K562 (cell line): ENCODE results near the gene RAD50. TPM values are rescaled to one million over a fixed set of nuclear protein-coding genes. Genes with fewer than 3 reads are reported as not detected.

Experiments used
- ATAC-seq: fragments of 200-7000 bp; cut with Tn5 transposase; 3 replicates; pipeline ENCODE4 v1.9.1; 2020; ENCODE audit warnings: moderate library complexity
- BruUV-seq: library from RNA; stranded (reverse); fragments of 400-500 nt; replicated peaks from 2 replicates; lab custom pipeline; 2021; lab: Mats Ljungman, UMichigan
- CTCF ChIA-PET: fragments of 300-600 bp; formaldehyde crosslinking; extraction: SDS; loops from one replicate; lab custom pipeline; 2021; ENCODE audit warnings: low intra/inter-chr PET ratio; lab: Yijun Ruan, JAX
- POLR2A ChIA-PET: fragments of 300-600, 350-650 bp; sonication (Branson Sonifier 250); formaldehyde crosslinking; extraction: SDS; loops from one replicate; lab custom pipeline; 2021; ENCODE audit warnings: antibody characterized with exemption, inconsistent platforms; lab: Yijun Ruan, JAX
- DNase-seq, 4 experiments: peaks; one replicate each; pipeline versions ENCODE4 v3.0.0 to v3.0.0-alpha.2; 2011 to 2018; ENCODE audit warnings: low spot score in 3 of 4, mixed read lengths in 3 of 4; ENCODE audit errors: extremely low read depth in 1 of 4
- FAIRE-seq: peaks from 2 replicates; lab custom pipeline; 2011; peaks lifted over from hg19 to GRCh38; lab: Jason Lieb, UNC
- H2AFZ ChIP-seq: 2 replicates; pipeline ENCODE4 v1.6.0; 2011; ENCODE audit warnings: low read depth, low read length, control low read depth, inconsistent platforms
- H3K27ac ChIP-seq: fragments of 200-600 bp; 3 replicates; pipeline ENCODE4 v1.8.0; 2011; ENCODE audit warnings: low read depth, mild to moderate bottlenecking, control low read depth, inconsistent platforms, low read length, moderate library complexity, mixed read lengths; ENCODE audit errors: extremely low read depth
- H3K27me3 ChIP-seq, 2 experiments: fragments of 300-600 bp in 1 of 2; 2 replicates in 1 of 2; 3 replicates in 1 of 2; pipeline versions ENCODE4 v1.6.0 to v1.8.0; 2011; ENCODE audit warnings: inconsistent platforms in 2 of 2, low read length in 2 of 2, mild to moderate bottlenecking in 1 of 2, mixed read lengths in 1 of 2, moderate library complexity in 1 of 2; ENCODE audit not compliant: control insufficient read depth in 2 of 2, insufficient read depth in 2 of 2
- H3K36me3 ChIP-seq: fragments of 300-600 bp; 3 replicates; pipeline ENCODE4 v1.8.0; 2011; ENCODE audit warnings: mild to moderate bottlenecking, low read length, inconsistent platforms; ENCODE audit not compliant: control insufficient read depth, insufficient read depth
- H3K4me1 ChIP-seq, 2 experiments: fragments of 200-600 bp in 1 of 2; replicated peaks in 1 of 2; 2 replicates in 1 of 2; 3 replicates in 1 of 2; pipeline versions ENCODE4 v1.5.1 to v1.8.0; 2011; ENCODE audit warnings: inconsistent platforms in 2 of 2, low read length in 2 of 2, mild to moderate bottlenecking in 1 of 2, mixed read lengths in 1 of 2, moderate library complexity in 1 of 2; ENCODE audit not compliant: control insufficient read depth in 2 of 2, insufficient read depth in 2 of 2
- H3K4me2 ChIP-seq: 2 replicates; pipeline ENCODE4 v1.6.1; 2011; ENCODE audit warnings: low read length, control low read depth, inconsistent platforms, mixed read lengths; ENCODE audit not compliant: insufficient read depth
- H3K4me3 ChIP-seq: fragments of 200-600 bp; sonication (generic), shearing (Covaris generic); 2 replicates; pipeline ENCODE4 v1.5.1; 2016; ENCODE audit warnings: control low read depth, inconsistent platforms
- H3K79me2 ChIP-seq: fragments of 200-600 bp; 3 replicates; pipeline ENCODE4 v1.8.0; 2011; ENCODE audit warnings: low read length, inconsistent platforms; ENCODE audit not compliant: control insufficient read depth, insufficient read depth
- H3K9ac ChIP-seq, 2 experiments: 2 replicates each; pipeline versions ENCODE4 v1.6.0 to v1.6.1; 2011; ENCODE audit warnings: low read depth in 2 of 2, low read length in 2 of 2, control low read depth in 1 of 2, inconsistent platforms in 1 of 2, mild to moderate bottlenecking in 1 of 2, mixed read lengths in 1 of 2; ENCODE audit not compliant: insufficient read depth in 1 of 2
- H3K9me1 ChIP-seq: one replicate; pipeline ENCODE4 v1.6.0; 2011; ENCODE audit warnings: inconsistent platforms, mild to moderate bottlenecking, low read length, moderate library complexity; ENCODE audit not compliant: control insufficient read depth, insufficient read depth
- H3K9me3 ChIP-seq: replicated peaks from 2 replicates; pipeline ENCODE4 v1.5.1; 2011; ENCODE audit warnings: low read depth, low read length, inconsistent platforms; ENCODE audit not compliant: control insufficient read depth, insufficient read depth
- H4K20me1 ChIP-seq: replicated peaks from 2 replicates; pipeline ENCODE4 v1.6.1; 2011; ENCODE audit warnings: low read length, inconsistent platforms, mixed read lengths; ENCODE audit not compliant: control insufficient read depth, insufficient read depth
- BRD4 ChIP-seq: fragments of 200-600 bp; sonication (generic); IDR thresholded peaks from 2 replicates; pipeline ENCODE4 v1.6.1; 2017; ENCODE audit warnings: inconsistent platforms
- CHCHD3 ChIP-seq: fragments of 250-450 bp; sonication (Bioruptor Pico); IDR thresholded peaks from 2 replicates; pipeline ENCODE4 v2.1.2; 2022; ENCODE audit warnings: mild to moderate bottlenecking
- CHD4 ChIP-seq: fragments of 200-600 bp; sonication (generic); IDR thresholded peaks from 3 replicates; pipeline ENCODE4 v1.6.1; 2012; ENCODE audit warnings: low read depth, mild to moderate bottlenecking, mixed read lengths, low read length, inconsistent platforms; ENCODE audit not compliant: insufficient read depth, insufficient replicate concordance, poor library complexity, severe bottlenecking
- FOXK1 ChIP-seq: sonication (generic); formaldehyde crosslinking; IDR thresholded peaks from 2 replicates; pipeline ENCODE4 v1.8.0; 2022; ENCODE audit warnings: missing genetic modification reagents, mild to moderate bottlenecking, borderline replicate concordance
- HMG20A ChIP-seq: fragments of 450-650 bp; formaldehyde crosslinking; conservative IDR thresholded peaks from 2 replicates; pipeline ENCODE4 v1.4.0; 2020; ENCODE audit warnings: mild to moderate bottlenecking, mixed read lengths
- MEIS2 ChIP-seq: fragments of 450-650 bp; IDR thresholded peaks from 2 replicates; pipeline ENCODE4 v1.6.1; 2014; ENCODE audit warnings: mild to moderate bottlenecking; ENCODE audit not compliant: partially characterized antibody
- MITF ChIP-seq: IDR thresholded peaks from 2 replicates; pipeline ENCODE4 v1.6.1; 2014; ENCODE audit warnings: antibody characterized with exemption
- PHF21A ChIP-seq: fragments of 450-650 bp; IDR thresholded peaks from 2 replicates; pipeline ENCODE4 v1.6.1; 2017; ENCODE audit warnings: low read depth, borderline replicate concordance
- POLR2A ChIP-seq: fragments of 450-650 bp; conservative IDR thresholded peaks from 2 replicates; pipeline ENCODE4 v1.6.1; 2016
- POLR2AphosphoS5 ChIP-seq: IDR thresholded peaks from 2 replicates; pipeline ENCODE4 v1.6.1; 2011; ENCODE audit warnings: mild to moderate bottlenecking, low read depth, low read length, moderate library complexity; ENCODE audit not compliant: control insufficient read depth, insufficient read depth
- RB1 ChIP-seq: fragments of 450-650 bp; IDR thresholded peaks from 2 replicates; pipeline ENCODE4 v1.6.1; 2017; ENCODE audit warnings: low read depth, mild to moderate bottlenecking
- SMARCA4 ChIP-seq: fragments of 450-650 bp; IDR thresholded peaks from 2 replicates; pipeline ENCODE4 v1.6.1; 2016
- SRSF1 ChIP-seq: fragments of 200-400 bp; formaldehyde crosslinking; IDR thresholded peaks from 2 replicates; pipeline ENCODE4 v1.6.1; 2017; ENCODE audit warnings: mild to moderate bottlenecking, low read depth, low read length, moderate library complexity
- TEAD1 ChIP-seq, 2 experiments: fragments of 450-650 bp in 1 of 2; sonication (generic) in 1 of 2; formaldehyde crosslinking; IDR thresholded peaks; 2 replicates each; pipeline versions ENCODE4 v1.4.0 to v1.8.0; 2020 to 2022; ENCODE audit warnings: mild to moderate bottlenecking in 2 of 2, missing genetic modification reagents in 1 of 2
- THAP12 ChIP-seq: fragments of 250-450 bp; sonication (Bioruptor Pico); IDR thresholded peaks from 2 replicates; pipeline ENCODE4 v1.9.0; 2021; ENCODE audit warnings: mild to moderate bottlenecking, inconsistent platforms
- ZBTB7A ChIP-seq: IDR thresholded peaks from 2 replicates; pipeline ENCODE4 v1.6.1; 2011; ENCODE audit warnings: low read depth, mild to moderate bottlenecking, low read length, moderate library complexity, borderline replicate concordance; ENCODE audit not compliant: control insufficient read depth
- ZNF274 ChIP-seq: IDR thresholded peaks from 2 replicates; pipeline ENCODE4 v1.6.1; 2011; ENCODE audit warnings: low read depth, mild to moderate bottlenecking, low read length, moderate library complexity, borderline replicate concordance
- ZNF644 ChIP-seq: fragments of 200-800 bp; sonication (Bioruptor generic); IDR thresholded peaks from 2 replicates; pipeline ENCODE4 v1.6.1; 2016; ENCODE audit warnings: low read depth, missing genetic modification characterization, missing compliant biosample characterization
- WGBS: fragments of 100-300 bp; shearing (Covaris generic); methylation state at CpG from one replicate; pipeline ENCODE4 v1.1.6; 2016; ENCODE audit warnings: low coverage, mixed read lengths; ENCODE audit not compliant: insufficient coverage; ENCODE audit errors: missing lambda C conversion rate; 5-methylcytosine and 5-hydroxymethylcytosine counted together
- in situ Hi-C: fragments of 300-500 bp; cut with MboI; formaldehyde crosslinking; loops from 4 replicates; pipeline ENCODE4 v1.15.0; 2018; ENCODE audit warnings: inconsistent platforms, mixed read lengths
- intact Hi-C: fragments of 100-400 bp; cut with micrococcal nuclease; formaldehyde crosslinking; loops from 2 replicates; pipeline ENCODE4 v1.14.2; 2022
- polyA plus RNA-seq, 8 experiments: library from polyadenylated mRNA; depleted of rRNA in 4 of 8; stranded (reverse) in 5 of 8; unstranded in 3 of 8; fragments of >200 nt; fragmentation: Nextera tagmentation in 2 of 8; fragmentation: Illumina TruSeq in 1 of 8; extraction: Ambion mirVana in 2 of 8; extraction: Trizol in 1 of 8; gene quantifications; 2 replicates each; pipeline versions ENCODE4 v1.2.1 to v1.2.3, GENCODE V29; 2011 to 2014; ENCODE audit warnings: inconsistent platforms in 1 of 8, missing spikeins in 1 of 8
- total RNA-seq, 7 experiments: library from RNA; depleted of rRNA in 6 of 7; stranded (reverse); fragments of >200 nt in 6 of 7; fragmentation: Illumina TruSeq in 2 of 7; extraction: Trizol in 2 of 7; gene quantifications; 2 replicates each; pipeline versions ENCODE4 v1.2.1 to v1.2.3, GENCODE V29; 2011 to 2021; ENCODE audit warnings: low replicate concordance in 1 of 7

The RAD50 gene
- total and polyA plus RNA-seq, 9 of the 15 experiments (the other 6 are each of a cell fraction or from before 2014, with no cell fraction given) = 15.3 to 74.2 (median 44.1) TPM

- Histone ChIP-seq H4K20me1 (no peaks in the 10 kb centered on the region), H3K4me3 (no peak overlapping the region), H3K27me3 (no peaks in the 10 kb centered on the region), H2AFZ (peak overlapping the region; percentile 56), H3K4me2 (no peak overlapping the region), H3K79me2 (no peaks in the 10 kb centered on the region), H3K4me1 (peaks cover 7 to 39% of the 10 kb centered on the region in 2 experiments), H3K9me3 (no peaks in the 10 kb centered on the region), H3K9me1 (no peaks in the 10 kb centered on the region), H3K36me3 (no peaks in the 10 kb centered on the region), H3K27ac (no peak overlapping the region), H3K9ac (no peak overlapping the region)
- FAIRE-seq (no peak), DNase-seq (peak in 2 of 4 experiments; percentile 14 to 51), ATAC-seq (peak; percentile 54)
- intact Hi-C loops (no loop called here), in situ Hi-C loops (no loop called here)
- 74% methylated on average over 8 of the region's 8 CpGs for WGBS
- TF ChIP-seq MITF (no peak), ZBTB7A (no peak), SRSF1 (no peak), CHCHD3 (CRISPR knock-in tag) (no peak), BRD4 (no peak), HMG20A (CRISPR knock-in tag) (no peak), CHD4 (no peak), RB1 (no peak), MEIS2 (no peak), ZNF274 (no peak), SMARCA4 (no peak), POLR2AphosphoS5 (no peak), TEAD1 (CRISPR knock-in tag; IDR thresholded peaks at IDR 0.05) (no peak), POLR2A (no peak), FOXK1 (CRISPR knock-in tag) (no peak), PHF21A (no peak), ZNF644 (no peak), THAP12 (CRISPR knock-in tag) (no peak)
- no TSS peak for BruUV-seq
- ChIA-PET CTCF (no interaction called here), POLR2A (interaction anchor here (0.7 kb wide), 1 partner anchor 9 kb away, joined by 5 read pairs; no protein-coding TSS in a partner anchor)
Measured at GRCh38 chr5:132680780-132681475, 124.2 kb downstream of the RAD50 start.
